Lung (tissue), 12 donors: ENCODE results near the gene HSP90B1. TPM values are rescaled to one million over a fixed set of nuclear protein-coding genes. Genes with fewer than 3 reads are reported as not detected.
A peak's percentile ranks its signal among the peaks of the same experiment; 100 is the strongest.

Experiments used
- ATAC-seq: fragments of 200-7000 bp; cut with Tn5 transposase; one replicate; pipeline ENCODE4 v1.9.1; 2020; ENCODE audit warnings: moderate number of reproducible peaks; ENCODE audit not compliant: insufficient read depth, low FRiP score
- DNase-seq, 3 donors: peaks; one replicate each; pipeline ENCODE4 v3.0.0-alpha.2; 2013 to 2017
- H3K27ac ChIP-seq, 2 donors: one replicate each; pipeline ENCODE4 v1.5.1; 2013; ENCODE audit warnings: mild to moderate bottlenecking in 2 of 2, moderate library complexity in 2 of 2, control low read depth in 1 of 2, inconsistent platforms in 1 of 2, low read depth in 1 of 2, low read length in 1 of 2
- H3K27me3 ChIP-seq, 3 donors: one replicate each; pipeline ENCODE4 v1.5.1; 2013; ENCODE audit warnings: low read length in 2 of 3; ENCODE audit not compliant: control insufficient read depth in 3 of 3, insufficient read depth in 3 of 3
- H3K36me3 ChIP-seq, 4 donors: one replicate each; pipeline ENCODE4 v1.5.1; 2013; ENCODE audit warnings: low read length in 4 of 4, mild to moderate bottlenecking in 1 of 4, moderate library complexity in 1 of 4; ENCODE audit not compliant: control insufficient read depth in 4 of 4, insufficient read depth in 4 of 4
- H3K4me1 ChIP-seq, 5 donors: one replicate each; pipeline ENCODE4 v1.5.1; 2013; ENCODE audit warnings: low read length in 5 of 5, mild to moderate bottlenecking in 2 of 5, moderate library complexity in 1 of 5; ENCODE audit not compliant: control insufficient read depth in 5 of 5, insufficient read depth in 5 of 5
- H3K4me3 ChIP-seq: one replicate; pipeline ENCODE4 v1.5.1; 2013; ENCODE audit warnings: mild to moderate bottlenecking, control low read depth, moderate library complexity
- H3K9ac ChIP-seq, 2 donors: one replicate each; pipeline ENCODE4 v1.5.1; 2013; ENCODE audit warnings: low read length in 2 of 2, control low read depth in 1 of 2; ENCODE audit not compliant: insufficient read depth in 1 of 2
- H3K9me3 ChIP-seq, 4 donors: one replicate each; pipeline ENCODE4 v1.5.1; 2013; ENCODE audit warnings: low read length in 3 of 4, mild to moderate bottlenecking in 1 of 4, moderate library complexity in 1 of 4; ENCODE audit not compliant: control insufficient read depth in 4 of 4, insufficient read depth in 3 of 4
- CTCF ChIP-seq: IDR thresholded peaks from 2 replicates; pipeline ENCODE4 v1.5.1; 2012; ENCODE audit warnings: mild to moderate bottlenecking; ENCODE audit errors: control extremely low read depth, extremely low read depth
- WGBS, 2 donors: extraction: QIAGEN DNeasy Blood & Tissue Kit; methylation state at CpG; one replicate each; pipeline ENCODE4 v1.1.7; 2013; 5-methylcytosine and 5-hydroxymethylcytosine counted together
- polyA plus RNA-seq, 2 donors: library from polyadenylated mRNA; stranded (reverse); fragments of 200-250 nt; gene quantifications; one replicate each; pipeline ENCODE4 v1.2.1, GENCODE V29; 2013
- total RNA-seq, 2 donors: library from RNA; depleted of rRNA in 1 of 2; stranded (reverse); fragments of >200 nt in 1 of 2; gene quantifications; one replicate each; pipeline ENCODE4 v1.2.1, GENCODE V29; 2014 to 2021
- donor health status: control.
- donor health status: control.
- donor health status: Bipolar disorder and iron deficiency.
- donor health status: healthy.
- donor health status: DM: yes; HTN: yes; CAD: no.

HSP90B1 gene
- total and polyA plus RNA-seq, 4 donors: 390 to 781 (median 628) TPM

DNA sequence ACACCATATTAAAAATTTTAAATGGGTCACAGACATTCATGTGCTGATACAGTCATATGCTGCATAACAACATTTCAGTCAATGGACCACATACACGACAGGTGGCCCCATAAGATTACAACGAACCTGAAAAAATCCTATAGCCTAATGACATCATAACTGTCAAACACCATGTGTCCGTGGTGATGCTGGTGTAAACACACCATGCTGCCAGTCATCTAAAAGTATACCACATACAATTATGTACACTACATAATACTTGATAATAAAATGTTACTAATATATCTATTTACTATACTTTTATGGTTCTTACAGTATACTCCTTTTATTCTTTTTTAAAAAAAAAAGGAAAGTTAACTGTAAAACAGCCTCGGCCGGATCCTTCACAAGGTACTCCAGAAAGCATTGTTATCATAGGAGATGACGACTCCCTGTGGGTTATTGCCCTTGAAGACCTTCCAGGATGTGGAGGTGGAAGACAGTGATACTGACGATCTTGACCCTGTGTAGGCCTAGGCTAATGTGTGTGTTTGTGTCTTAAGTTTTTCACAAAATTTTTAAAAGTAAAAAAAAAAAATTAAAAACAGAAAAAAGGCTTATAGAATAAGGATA is 30.5 kb downstream of the HSP90B1 start:
- Histone ChIP-seq H3K9ac (no peak overlapping the region), H3K4me3 (no peak overlapping the region), H3K9me3 (no peaks in the 10 kb centered on the region), H3K36me3 (no peaks in the 10 kb centered on the region), H3K27me3 (no peaks in the 10 kb centered on the region), H3K27ac (no peak overlapping the region), H3K4me1 (peaks cover 0 to 22% (median 10%) of the 10 kb centered on the region in 5 donors)
- ATAC-seq: no peak
- no peak for TF ChIP-seq CTCF
- WGBS, 2 donors: 72 to 84% methylated on average over 7 of the region's 7 CpGs
- no peak for DNase-seq

- Histone ChIP-seq H3K9me3 (no peaks in the 10 kb centered on the region), H3K27me3 (no peaks in the 10 kb centered on the region), H3K4me1 (peaks cover 0 to 20% (median 6%) of the 10 kb centered on the region in 5 donors), H3K36me3 (no peaks in the 10 kb centered on the region), H3K27ac (no peak overlapping the region), H3K4me3 (no peak overlapping the region), H3K9ac (no peak overlapping the region)
- DNase-seq: no peak
- no peak for TF ChIP-seq CTCF
- no peak for ATAC-seq
- WGBS, 2 donors: 62 to 68% methylated on average over 1 of the region's 1 CpG
These were observed 32.3 kb downstream of the HSP90B1 start for GRCh38 chr12:103962493-103962892.

DNA sequence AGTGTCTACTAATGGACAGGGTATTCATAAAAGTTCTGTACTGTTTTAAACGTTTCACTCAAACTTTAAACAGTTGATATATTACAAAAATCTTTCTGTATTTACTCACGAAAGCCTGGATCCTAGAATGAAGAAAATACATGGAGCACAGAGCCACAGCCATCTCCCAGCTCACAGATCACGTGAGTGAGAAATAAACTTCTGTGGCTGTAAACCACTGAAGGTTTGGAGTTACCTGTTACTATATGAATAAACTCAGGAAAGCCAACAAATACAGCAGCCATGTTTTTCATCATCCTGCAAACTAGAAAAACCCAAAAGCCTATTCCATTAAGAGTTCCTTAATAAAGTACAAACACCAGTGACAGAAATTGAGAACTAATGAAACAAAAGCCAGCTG is 34.6 kb downstream of the HSP90B1 start:
- Histone ChIP-seq H3K27ac (peak overlapping the region in 1 of 2 donors; percentile 95), H3K4me1 (peaks cover 0 to 19% (median 6%) of the 10 kb centered on the region in 5 donors)

More for the DNA sequence above, 34.6 kb downstream of the HSP90B1 start:
- TF ChIP-seq CTCF: no peak
- Histone ChIP-seq H3K9ac (peak overlapping the region; percentile 90 to 99), H3K27me3 (no peaks in the 10 kb centered on the region), H3K4me3 (peak overlapping the region; percentile 92), H3K36me3 (peaks cover 0 to 6% (median 0%) of the 10 kb centered on the region in 4 donors), H3K9me3 (no peaks in the 10 kb centered on the region)
- no peak for ATAC-seq
- DNase-seq: peak in 1 of 3 donors; percentile 12
- 26 to 30% methylated on average over 3 of the region's 3 CpGs for WGBS, 2 donors
